ENCODE results near the gene CHRD.

Gene CHRD

GRCh38 chr3:184360929-184361531 lies 18.8 kb upstream of the CHRD start:
- peak; percentile 15 for DNase-seq (ENCODE audit: low spot score)

DNA sequence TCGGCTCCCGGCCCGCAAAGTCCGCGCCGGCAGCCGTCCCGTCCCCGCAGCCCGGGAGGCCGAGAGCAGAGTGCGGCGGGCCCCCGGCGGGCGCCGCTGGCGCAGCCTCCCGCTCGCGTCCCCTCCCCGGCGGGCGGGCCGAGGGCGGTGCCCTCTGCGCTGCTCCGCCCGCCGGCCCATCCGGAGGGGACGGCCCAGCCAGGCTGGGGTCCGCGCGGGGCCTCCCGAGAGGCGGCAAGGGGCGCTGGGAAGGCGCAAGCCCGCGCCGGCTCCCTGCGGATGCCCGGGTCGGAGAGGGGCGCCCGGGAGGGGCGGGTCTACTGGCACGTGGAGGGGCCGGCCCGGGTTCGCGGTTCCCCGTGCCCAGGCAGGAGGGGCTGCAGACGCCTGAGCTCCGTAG lies 18.3 kb upstream of the CHRD start, which contains the start of the genes CLCN2 and POLR2H:
TSS of gene CLCN2 (minus strand) at position 74 of the 400 bp plus-strand sequence. CDS start 126 bp downstream, outside the sequence.
TSS of gene POLR2H (plus strand) at position 179 of the 400 bp plus-strand sequence. CDS start 1,783 bp downstream, outside the sequence.
- DNase-seq (ENCODE audit: low spot score): peak; percentile 56

DNA sequence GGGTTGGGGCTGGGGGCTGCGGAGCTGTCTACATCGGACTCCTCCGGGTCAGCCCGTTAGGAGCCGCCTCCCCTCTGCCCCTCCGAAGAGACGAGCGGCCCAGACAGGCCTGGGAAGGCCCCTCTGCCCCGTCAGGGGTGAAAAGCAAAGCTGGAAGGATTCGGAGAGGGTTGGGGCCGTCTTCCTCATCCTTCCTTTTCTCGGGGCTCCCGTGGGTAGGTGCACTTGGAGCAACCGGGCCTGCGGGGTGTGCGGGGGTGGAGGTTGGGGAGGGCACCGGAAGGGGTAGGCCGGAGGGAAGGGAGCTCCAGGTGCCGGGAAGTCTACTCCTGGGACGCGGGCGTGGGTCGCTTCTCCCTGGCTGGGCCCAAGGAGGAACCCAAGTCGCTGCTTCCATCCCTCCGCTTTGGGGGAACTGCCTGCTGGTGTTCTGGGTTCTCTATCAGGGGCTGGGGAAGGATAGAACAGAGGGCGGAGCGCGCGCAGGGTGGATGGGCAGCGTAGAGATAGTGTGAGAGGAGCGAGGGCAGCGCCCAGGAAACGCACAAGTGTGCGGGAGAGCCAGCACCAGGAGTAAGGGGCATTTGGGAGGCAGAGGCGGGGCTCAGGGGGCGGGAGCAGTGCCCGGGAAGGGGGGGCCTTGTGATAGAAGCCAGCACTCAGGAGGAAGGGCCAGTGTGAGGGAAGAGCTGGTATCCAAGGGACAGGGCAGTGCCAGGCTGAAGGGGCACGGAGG lies 17.8 kb upstream of the CHRD start:
- peak; percentile 72 for DNase-seq (ENCODE audit: low spot score)

GRCh38 chr3:184362668-184363546 lies 16.9 kb upstream of the CHRD start:
- DNase-seq (ENCODE audit: low spot score): peak; percentile 96

- no peak for DNase-seq (ENCODE audit: low spot score)
Observed at GRCh38 chr3:184366619-184367289, 13.1 kb upstream of the CHRD start.

DNA sequence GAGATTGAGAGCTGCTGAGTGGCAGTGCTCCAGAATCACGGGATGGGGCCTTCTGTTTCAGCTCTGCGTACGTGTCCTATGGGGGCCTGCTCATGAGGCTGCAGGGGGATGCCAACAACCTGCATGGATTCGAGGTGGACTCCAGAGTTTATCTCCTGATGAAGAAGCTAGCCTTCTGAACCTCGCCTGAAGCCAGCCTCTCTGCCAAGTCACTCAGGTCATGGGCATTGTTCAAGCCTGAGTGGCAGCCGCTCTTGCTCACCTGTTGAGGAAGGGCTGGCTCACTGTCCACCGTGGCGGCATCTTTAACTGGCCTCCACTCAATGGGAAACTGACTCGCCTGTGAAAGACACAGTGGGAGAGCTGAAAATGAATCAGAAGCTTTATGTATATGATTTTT lies 11.7 kb upstream of the CHRD start:
- DNase-seq (ENCODE audit: low spot score): no peak

GRCh38 chr3:184368586-184369183 lies 11.2 kb upstream of the CHRD start:
- DNase-seq (ENCODE audit: low spot score): no peak

GRCh38 chr3:184371570-184372018 lies 8.3 kb upstream of the CHRD start:
- peak; percentile 81 for DNase-seq (ENCODE audit: low spot score)

DNA sequence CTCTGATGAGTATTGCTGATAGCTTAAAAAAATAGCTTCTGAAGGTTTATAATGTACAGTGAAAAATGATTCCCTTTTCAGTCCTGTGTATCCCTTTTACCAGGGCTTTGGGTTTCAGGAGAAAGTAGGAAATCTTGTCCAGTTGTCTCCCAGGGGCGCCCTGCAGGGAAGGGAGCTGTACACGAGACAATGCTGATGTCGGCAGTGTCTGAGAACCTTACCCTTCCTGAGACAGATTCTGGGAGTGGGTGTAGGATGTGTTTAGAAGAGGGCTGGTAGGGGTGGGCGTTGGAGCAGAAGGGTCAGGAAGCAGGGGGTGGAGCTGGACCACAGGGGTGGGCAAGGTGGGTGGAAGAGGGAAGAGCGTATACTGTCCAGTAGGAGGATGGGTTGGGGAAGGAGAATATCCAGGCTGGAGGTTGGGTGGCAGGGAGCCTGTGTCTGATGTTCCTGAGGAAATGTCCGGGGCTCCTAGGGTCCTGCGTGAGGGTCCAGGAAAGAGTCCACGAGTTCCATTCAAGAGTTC lies 7.5 kb upstream of the CHRD start:
- no peak for DNase-seq (ENCODE audit: low spot score)

DNA sequence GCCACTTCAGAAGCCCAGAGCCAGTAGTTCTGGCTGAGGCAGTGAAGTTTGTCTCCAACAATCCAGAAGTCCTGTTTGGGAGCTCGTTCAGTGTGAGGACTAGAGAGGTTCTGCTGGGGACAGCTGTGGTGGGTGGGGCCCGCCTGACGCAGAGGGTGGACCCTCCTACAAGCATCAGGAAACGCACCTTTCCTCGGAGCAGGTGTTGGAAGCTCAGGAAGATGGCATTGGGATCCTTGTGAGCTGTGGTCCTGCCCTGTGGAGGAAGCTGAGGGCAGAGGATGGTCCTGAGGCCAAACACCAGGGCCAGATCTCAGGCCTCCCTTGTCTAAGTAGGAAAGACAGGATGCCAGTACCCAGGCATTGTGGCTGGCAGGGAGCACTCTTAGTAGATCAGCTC lies 6.9 kb upstream of the CHRD start:
- DNase-seq (ENCODE audit: low spot score): no peak

GRCh38 chr3:184373422-184373821 lies 6.4 kb upstream of the CHRD start:
- DNase-seq (ENCODE audit: low spot score): no peak

- no peak for DNase-seq (ENCODE audit: low spot score)
Observed at GRCh38 chr3:184375747-184376461, 4.0 kb upstream of the CHRD start.

GRCh38 chr3:184377374-184377773 lies 2.5 kb upstream of the CHRD start:
- DNase-seq (ENCODE audit: low spot score): no peak

DNA sequence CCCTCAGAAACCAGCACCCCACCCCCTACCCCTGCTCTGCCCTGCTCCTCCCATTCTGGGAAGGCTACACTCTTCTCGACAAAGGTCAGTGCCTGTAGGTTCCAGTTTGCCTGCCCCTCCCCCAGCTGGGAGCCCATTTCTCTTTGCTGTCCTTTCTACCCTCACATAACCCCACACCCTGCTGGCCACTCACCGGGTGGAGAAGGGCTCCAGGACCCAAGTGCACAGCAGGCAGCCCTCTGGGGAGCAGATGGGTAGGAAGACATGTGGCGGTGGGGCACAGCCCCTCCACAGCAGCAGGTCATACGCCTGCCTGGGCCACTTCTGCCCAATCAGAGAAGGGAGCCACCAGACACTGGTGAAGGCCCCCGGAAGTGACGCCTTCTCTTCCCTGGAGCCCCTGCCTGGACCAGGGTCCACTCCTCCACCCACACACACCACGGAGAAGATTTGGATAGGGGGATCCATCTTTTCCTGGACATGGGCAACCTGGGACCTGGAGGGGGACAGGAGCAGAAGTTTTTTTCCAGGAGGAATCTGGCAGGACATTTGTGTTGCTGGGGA lies 1.9 kb upstream of the CHRD start, which contains the start of gene THPO:
TSS of gene THPO (minus strand) at position 326 of the 564 bp plus-strand sequence. CDS start 1,948 bp downstream, outside the sequence.
- DNase-seq (ENCODE audit: low spot score): no peak

GRCh38 chr3:184378651-184379357 lies 1.1 kb upstream of the CHRD start:
- DNase-seq (ENCODE audit: low spot score): no peak

GRCh38 chr3:184380185-184380626 lies 352 bp downstream of the CHRD start:
- no peak for DNase-seq (ENCODE audit: low spot score)

DNA sequence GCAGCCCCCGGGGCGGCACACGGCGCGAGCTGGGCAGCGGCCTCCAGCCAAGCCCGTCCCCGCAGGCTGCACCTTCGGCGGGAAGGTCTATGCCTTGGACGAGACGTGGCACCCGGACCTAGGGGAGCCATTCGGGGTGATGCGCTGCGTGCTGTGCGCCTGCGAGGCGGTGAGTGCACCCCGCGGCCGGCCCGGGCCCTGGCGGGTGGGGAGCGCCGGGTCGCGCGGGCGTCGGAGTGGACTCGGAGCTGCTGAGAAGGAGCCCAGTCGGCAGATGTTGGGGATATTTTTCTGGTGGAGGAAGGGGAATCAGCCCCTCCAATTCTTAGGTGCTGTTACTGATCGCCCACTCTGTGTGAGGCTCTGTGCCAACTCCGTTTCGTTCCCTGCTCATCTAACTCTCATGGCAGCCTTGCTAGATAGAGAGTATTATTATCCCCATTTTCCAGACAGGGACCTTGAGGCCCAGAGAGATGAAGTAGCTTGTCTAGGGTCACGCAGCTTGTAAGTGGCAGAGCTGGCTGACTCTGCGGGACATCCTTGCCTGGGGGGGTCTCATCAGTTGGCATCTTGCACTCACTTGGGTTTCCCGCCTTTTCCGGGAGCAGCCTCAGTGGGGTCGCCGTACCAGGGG lies 890 bp downstream of the CHRD start:
- DNase-seq (ENCODE audit: low spot score): no peak

GRCh38 chr3:184381261-184382224 lies 1.7 kb downstream of the CHRD start:
- no peak for DNase-seq (ENCODE audit: low spot score)

All from hematopoietic multipotent progenitor cell treated with erythropoietin and hydrocortisone succinate and interleukin-3 and kit ligand, for 15 days (in vitro differentiated cells).